ENCODE results near the gene ZNF438. TPM values are rescaled to one million over a fixed set of nuclear protein-coding genes. Genes with fewer than 3 reads are reported as not detected.

ZNF438 gene
- total RNA-seq, 2 experiments from 2014 or later = 3.1 to 3.7 TPM

DNA sequence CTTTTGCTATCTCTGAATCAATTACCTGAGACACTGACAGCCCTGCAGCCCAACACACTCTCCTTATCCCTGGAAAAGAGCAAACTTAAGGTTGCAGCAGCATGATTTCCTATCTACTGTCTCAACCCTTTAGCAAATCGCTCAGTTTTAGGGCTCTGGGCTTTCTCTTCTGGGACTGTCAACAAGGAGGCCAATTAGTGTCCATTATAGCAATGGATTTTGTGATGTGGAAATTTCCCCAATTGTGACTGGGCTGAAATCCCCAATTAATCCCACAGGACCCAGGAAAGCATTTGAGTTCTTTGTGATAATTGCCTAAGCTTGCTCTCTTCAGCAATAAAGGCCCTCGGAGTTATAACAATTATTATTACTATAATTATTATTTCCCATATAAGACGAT lies 197.0 kb downstream of the ZNF438 start:
- Mint-ChIP-seq H3K27ac (no peak overlapping the region), H3K36me3 (ENCODE audit: low read depth) (no peaks in the 10 kb centered on the region), H3K4me1 (no peaks in the 10 kb centered on the region), H3K4me3 (no peak overlapping the region), H3K27me3 (no peaks in the 10 kb centered on the region), H3K9me3 (ENCODE audit: low read depth) (no peaks in the 10 kb centered on the region)
- ChIA-PET CTCF (interaction anchor here (0.7 to 1.1 kb wide), 3 partner anchors 17 to 761 kb away, joined by 3 to 4 read pairs (median 3); no protein-coding TSS in a partner anchor), POLR2A (no interaction called here)
- intact Hi-C loops (cut with DNase I, micrococcal nuclease) = no loop called here
- no peak for DNase-seq
- ATAC-seq = no peak

- Mint-ChIP-seq H3K9me3 (ENCODE audit: low read depth) (no peaks in the 10 kb centered on the region), H3K36me3 (ENCODE audit: low read depth) (no peaks in the 10 kb centered on the region), H3K4me1 (no peaks in the 10 kb centered on the region), H3K27me3 (no peaks in the 10 kb centered on the region), H3K4me3 (no peak overlapping the region), H3K27ac (no peak overlapping the region)
- ATAC-seq = no peak
- POLR2A ChIA-PET = no interaction called here
- CTCF ChIA-PET = interaction anchor here (0.9 to 1.1 kb wide), 3 partner anchors 10 to 249 kb away, joined by 3 read pairs; no protein-coding TSS in a partner anchor
- no peak for DNase-seq
- intact Hi-C loops (cut with DNase I, micrococcal nuclease) = no loop called here
Measured at GRCh38 chr10:30834153-30834552, 197.5 kb downstream of the ZNF438 start.

- CTCF ChIA-PET = interaction anchor here (0.8 to 1.1 kb wide), 3 partner anchors 10 to 37 kb away, joined by 3 read pairs; no protein-coding TSS in a partner anchor
- H3K27me3 Mint-ChIP-seq = no peaks in the 10 kb centered on the region
- H3K4me1 Mint-ChIP-seq = no peaks in the 10 kb centered on the region
- no peaks in the 10 kb centered on the region for H3K9me3 Mint-ChIP-seq (ENCODE audit: low read depth)
- intact Hi-C loops (cut with DNase I, micrococcal nuclease) = no loop called here
- H3K4me3 Mint-ChIP-seq = no peak overlapping the region
- H3K36me3 Mint-ChIP-seq (ENCODE audit: low read depth) = no peaks in the 10 kb centered on the region
- ATAC-seq (no peak), DNase-seq (no peak)
- POLR2A ChIA-PET = interaction anchor here (0.5 kb wide), 1 partner anchor 37 kb away, joined by 4 read pairs; no protein-coding TSS in a partner anchor
- no peak overlapping the region for H3K27ac Mint-ChIP-seq
Measured at GRCh38 chr10:30833628-30833970, 198.1 kb downstream of the ZNF438 start.

DNA sequence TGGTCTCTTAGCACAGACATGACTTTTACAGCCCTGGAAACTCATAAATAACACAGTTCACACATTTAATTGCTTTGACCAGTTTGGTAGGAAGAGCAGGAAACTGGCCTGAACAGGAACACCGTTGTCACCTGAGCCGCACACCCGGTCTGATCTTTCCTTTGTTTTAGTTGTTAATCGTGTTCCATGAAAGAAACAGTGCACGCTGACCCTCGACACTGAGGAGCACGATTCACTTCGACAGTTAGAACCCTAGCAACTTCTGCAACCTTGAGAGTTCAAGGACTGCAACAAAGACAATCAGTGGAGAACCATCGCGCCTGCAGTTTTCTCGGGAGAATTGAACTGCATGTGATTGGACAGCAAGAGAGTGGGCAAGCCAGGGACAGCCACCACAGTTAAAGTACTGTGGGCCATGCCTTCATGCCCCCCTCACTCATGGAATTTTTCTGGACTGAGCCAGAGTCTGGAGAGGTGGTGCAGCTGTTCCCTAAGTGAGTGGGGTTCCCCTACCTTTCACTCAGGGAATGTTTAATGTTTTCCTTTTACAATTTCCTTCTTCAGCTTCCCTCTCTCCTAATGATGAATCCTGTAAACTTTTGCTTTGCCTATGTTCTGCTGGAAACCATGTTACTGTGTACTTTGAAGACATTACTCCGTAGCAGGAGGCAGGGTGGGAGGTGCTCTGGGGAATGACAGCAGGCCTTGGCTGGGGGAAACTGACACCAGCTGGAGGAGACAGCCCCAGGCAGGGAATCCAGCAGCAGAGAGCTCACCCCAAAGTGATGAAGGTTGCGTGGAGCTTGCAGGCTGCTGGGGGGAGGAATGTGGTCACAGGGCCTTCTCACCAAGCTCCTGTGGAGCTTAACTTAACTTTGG lies 198.7 kb downstream of the ZNF438 start:
- no peaks in the 10 kb centered on the region for H3K4me1 Mint-ChIP-seq
- no peak overlapping the region for H3K27ac Mint-ChIP-seq
- H3K4me3 Mint-ChIP-seq = no peak overlapping the region
- H3K9me3 Mint-ChIP-seq (ENCODE audit: low read depth) = no peaks in the 10 kb centered on the region
- intact Hi-C loops (cut with DNase I, micrococcal nuclease) = no loop called here
- H3K27me3 Mint-ChIP-seq = no peaks in the 10 kb centered on the region
- CTCF ChIA-PET = interaction anchor here (0.8 to 1.1 kb wide), 2 partner anchors 11 to 36 kb away, joined by 3 read pairs; no protein-coding TSS in a partner anchor
- POLR2A ChIA-PET = interaction anchor here (0.5 kb wide), 1 partner anchor 38 kb away, joined by 4 read pairs; no protein-coding TSS in a partner anchor
- ATAC-seq (no peak), DNase-seq (no peak)
- H3K36me3 Mint-ChIP-seq (ENCODE audit: low read depth) = no peaks in the 10 kb centered on the region

DNA sequence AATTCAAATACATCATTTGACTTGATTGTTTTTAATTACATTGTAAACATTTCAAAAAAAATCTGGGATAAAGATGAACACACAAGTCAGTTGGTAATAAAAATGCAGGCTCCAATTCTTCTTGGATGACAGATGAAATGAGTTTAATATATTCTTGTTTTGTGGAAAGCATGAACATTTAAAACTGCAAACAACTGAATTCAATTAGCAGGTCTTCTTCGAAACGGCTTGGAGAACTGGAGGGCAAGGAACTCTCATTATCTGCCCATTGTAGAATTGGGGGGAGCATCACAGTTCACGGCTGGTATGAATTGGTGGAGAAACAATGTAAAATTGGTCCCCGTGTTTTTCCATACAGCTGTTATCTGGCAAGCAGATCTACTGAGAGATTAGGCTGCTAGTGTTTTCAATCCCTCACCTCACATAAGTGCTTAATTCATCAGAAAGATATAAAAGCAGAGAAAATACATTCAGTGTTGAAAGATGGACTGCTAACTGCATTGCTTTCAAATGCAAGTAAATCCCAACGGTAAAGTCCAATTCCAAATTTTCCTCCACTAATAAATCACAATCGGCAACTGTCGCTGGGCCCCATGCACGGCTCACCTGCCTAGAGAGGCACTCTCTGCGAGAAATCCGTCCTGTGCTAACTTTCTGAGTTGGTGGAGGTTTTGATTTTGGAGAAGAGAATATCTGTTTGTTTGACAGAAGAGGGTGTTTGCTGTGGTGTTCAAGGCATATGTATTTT lies 199.5 kb downstream of the ZNF438 start:
- H3K4me3 Mint-ChIP-seq = no peak overlapping the region
- no peaks in the 10 kb centered on the region for H3K36me3 Mint-ChIP-seq (ENCODE audit: low read depth)
- DNase-seq (no peak), ATAC-seq (no peak)
- H3K27me3 Mint-ChIP-seq = no peaks in the 10 kb centered on the region
- H3K9me3 Mint-ChIP-seq (ENCODE audit: low read depth) = no peaks in the 10 kb centered on the region
- POLR2A ChIA-PET = no interaction called here
- H3K4me1 Mint-ChIP-seq = no peaks in the 10 kb centered on the region
- CTCF ChIA-PET = no interaction called here
- no peak overlapping the region for H3K27ac Mint-ChIP-seq
- intact Hi-C loops (cut with DNase I, micrococcal nuclease) = no loop called here

GRCh38 chr10:30831426-30831825 lies 200.2 kb downstream of the ZNF438 start:
- ATAC-seq (no peak), DNase-seq (no peak)
- H3K27me3 Mint-ChIP-seq = no peaks in the 10 kb centered on the region
- ChIA-PET POLR2A (no interaction called here), CTCF (interaction anchor here (0.7 kb wide), 1 partner anchor 1070 kb away, joined by 3 read pairs; no protein-coding TSS in a partner anchor)
- intact Hi-C loops (cut with DNase I, micrococcal nuclease) = no loop called here
- no peak overlapping the region for H3K4me3 Mint-ChIP-seq
- no peaks in the 10 kb centered on the region for H3K4me1 Mint-ChIP-seq
- H3K9me3 Mint-ChIP-seq (ENCODE audit: low read depth) = no peaks in the 10 kb centered on the region
- no peaks in the 10 kb centered on the region for H3K36me3 Mint-ChIP-seq (ENCODE audit: low read depth)
- H3K27ac Mint-ChIP-seq = no peak overlapping the region

- intact Hi-C loops (cut with DNase I, micrococcal nuclease) = no loop called here
- Mint-ChIP-seq H3K4me3 (no peak overlapping the region), H3K27ac (no peak overlapping the region), H3K36me3 (ENCODE audit: low read depth) (no peaks in the 10 kb centered on the region), H3K27me3 (no peaks in the 10 kb centered on the region), H3K4me1 (no peaks in the 10 kb centered on the region), H3K9me3 (ENCODE audit: low read depth) (no peaks in the 10 kb centered on the region)
- ChIA-PET CTCF (interaction anchor here (0.7 kb wide), 1 partner anchor 1069 kb away, joined by 3 read pairs; no protein-coding TSS in a partner anchor), POLR2A (no interaction called here)
- DNase-seq = no peak
- no peak for ATAC-seq
Measured at GRCh38 chr10:30830315-30831230, 201.1 kb downstream of the ZNF438 start.

DNA sequence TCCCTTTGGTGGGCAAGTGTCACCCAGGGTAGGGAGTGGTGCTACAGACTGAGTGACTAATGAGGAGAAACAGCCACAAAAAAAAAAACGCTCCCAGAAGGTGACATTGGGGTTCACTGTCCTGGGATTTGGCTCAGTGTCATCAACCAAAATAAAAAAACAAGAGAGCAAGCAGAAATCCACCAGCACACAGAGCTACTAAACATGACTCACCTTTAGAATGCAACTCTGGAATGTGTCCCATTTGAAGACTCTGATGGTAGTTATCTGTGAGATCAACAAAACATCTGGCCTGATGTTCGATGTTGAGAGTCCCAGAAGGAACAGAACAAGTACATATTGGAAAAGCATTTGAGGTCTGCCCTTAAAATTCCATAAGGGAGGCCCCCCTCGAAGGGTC lies 201.8 kb downstream of the ZNF438 start:
- no peak overlapping the region for H3K4me3 Mint-ChIP-seq
- DNase-seq = no peak
- intact Hi-C loops (cut with DNase I, micrococcal nuclease) = no loop called here
- no peak overlapping the region for H3K27ac Mint-ChIP-seq
- no peaks in the 10 kb centered on the region for H3K4me1 Mint-ChIP-seq
- no peak for ATAC-seq
- H3K27me3 Mint-ChIP-seq = no peaks in the 10 kb centered on the region
- POLR2A ChIA-PET = no interaction called here
- H3K36me3 Mint-ChIP-seq (ENCODE audit: low read depth) = no peaks in the 10 kb centered on the region
- CTCF ChIA-PET = interaction anchor here (0.5 kb wide), 1 partner anchor 236 kb away, joined by 4 read pairs; no protein-coding TSS in a partner anchor
- H3K9me3 Mint-ChIP-seq (ENCODE audit: low read depth) = no peaks in the 10 kb centered on the region

GRCh38 chr10:30828680-30829079 lies 203.0 kb downstream of the ZNF438 start:
- ATAC-seq (no peak), DNase-seq (no peak)
- Mint-ChIP-seq H3K9me3 (ENCODE audit: low read depth) (no peaks in the 10 kb centered on the region), H3K4me1 (no peaks in the 10 kb centered on the region), H3K36me3 (ENCODE audit: low read depth) (no peaks in the 10 kb centered on the region), H3K27ac (no peak overlapping the region), H3K27me3 (no peaks in the 10 kb centered on the region), H3K4me3 (no peak overlapping the region)
- intact Hi-C loops (cut with DNase I, micrococcal nuclease) = no loop called here
- ChIA-PET POLR2A (no interaction called here), CTCF (interaction anchor here (0.6 kb wide), 2 partner anchors 44 to 390 kb away, joined by 3 read pairs; no protein-coding TSS in a partner anchor)

DNA sequence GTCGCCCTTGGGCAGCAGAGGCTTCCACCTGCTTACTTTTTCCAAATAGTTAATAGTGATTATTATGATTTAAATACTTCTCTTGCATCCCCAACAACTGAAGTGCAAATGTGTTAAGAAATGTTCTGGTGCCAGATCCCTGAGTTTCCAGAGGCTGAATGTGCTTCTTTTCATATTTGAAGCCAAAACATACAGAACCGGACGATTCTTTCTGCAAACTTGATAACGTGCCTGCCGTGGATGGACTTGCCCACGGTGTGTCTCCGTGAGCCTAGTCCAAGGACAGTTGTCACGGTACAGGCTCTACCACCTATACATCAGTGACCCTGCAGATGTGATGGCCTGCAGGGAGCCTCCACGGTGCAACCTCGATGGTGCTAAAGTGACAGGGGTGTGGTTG lies 203.5 kb downstream of the ZNF438 start:
- H3K27ac Mint-ChIP-seq = no peak overlapping the region
- H3K36me3 Mint-ChIP-seq (ENCODE audit: low read depth) = no peaks in the 10 kb centered on the region
- DNase-seq (no peak), ATAC-seq (no peak)
- no peaks in the 10 kb centered on the region for H3K27me3 Mint-ChIP-seq
- CTCF ChIA-PET = interaction anchor here (0.6 kb wide), 2 partner anchors 43 to 391 kb away, joined by 3 read pairs; no protein-coding TSS in a partner anchor
- no peaks in the 10 kb centered on the region for H3K4me1 Mint-ChIP-seq
- no peak overlapping the region for H3K4me3 Mint-ChIP-seq
- POLR2A ChIA-PET = no interaction called here
- no peaks in the 10 kb centered on the region for H3K9me3 Mint-ChIP-seq (ENCODE audit: low read depth)
- intact Hi-C loops (cut with DNase I, micrococcal nuclease) = no loop called here

DNA sequence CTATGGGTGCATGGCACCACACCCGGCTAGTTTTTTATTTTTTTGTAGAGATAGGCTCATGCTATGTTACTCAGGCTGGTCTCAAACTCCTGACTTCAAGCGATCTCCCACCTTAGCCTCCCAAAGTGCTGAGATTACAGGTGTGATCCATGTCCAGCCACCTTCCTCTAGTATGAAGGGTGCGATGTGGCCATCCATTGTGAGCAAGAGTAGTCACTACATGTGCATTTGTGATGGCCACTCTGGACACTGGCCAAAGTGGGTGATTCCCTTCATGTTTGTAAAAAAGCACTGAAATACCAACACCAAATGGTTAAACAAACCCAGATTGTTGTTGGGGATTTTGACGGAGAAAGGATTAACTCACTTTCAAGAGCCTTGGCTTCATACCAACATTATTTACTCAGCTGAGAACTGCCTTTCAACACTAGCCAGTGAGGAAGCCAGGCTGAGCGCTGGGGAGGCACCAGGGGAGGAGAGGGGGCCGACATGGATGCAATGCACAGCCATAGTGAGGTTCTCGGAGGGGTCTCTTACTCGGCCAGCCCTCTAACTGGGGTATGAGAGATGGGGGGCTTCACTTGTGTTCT lies 204.0 kb downstream of the ZNF438 start:
- Mint-ChIP-seq H3K27me3 (no peaks in the 10 kb centered on the region), H3K9me3 (ENCODE audit: low read depth) (no peaks in the 10 kb centered on the region), H3K27ac (no peak overlapping the region), H3K4me3 (no peak overlapping the region), H3K36me3 (ENCODE audit: low read depth) (no peaks in the 10 kb centered on the region), H3K4me1 (no peaks in the 10 kb centered on the region)
- POLR2A ChIA-PET = no interaction called here
- ATAC-seq (no peak), DNase-seq (no peak)
- CTCF ChIA-PET = no interaction called here
- intact Hi-C loops (cut with DNase I, micrococcal nuclease) = no loop called here

All from activated CD4-positive, alpha-beta T cell treated with anti-CD3 and anti-CD28 coated beads for 36 hours (primary cell).